Vagina (tissue), 2 donors: Measurements from ENCODE around the gene UPF3A.

ENCODE experiments used
- POLR2A ChIP-seq, 2 donors: fragments of 450-650 bp; IDR thresholded peaks; one replicate each; pipeline ENCODE4 v1.6.1; 2017; ENCODE audit warnings: antibody characterized with exemption in 2 of 2, mild to moderate bottlenecking in 2 of 2, moderate library complexity in 2 of 2
- POLR2AphosphoS5 ChIP-seq, 2 donors: sonication (generic); formaldehyde crosslinking; IDR thresholded peaks; one replicate each; pipeline ENCODE4 v1.9.0; 2017; ENCODE audit warnings: antibody characterized with exemption in 2 of 2, mild to moderate bottlenecking in 2 of 2, low read depth in 1 of 2; ENCODE audit not compliant: insufficient read depth in 1 of 2
- TF ChIP-seq, protein P1 (sequence below), 3 experiments: fragments of 450-650 bp in 2 of 3; fragments of 200-600 bp in 1 of 3; sonication (generic) in 1 of 3; IDR thresholded peaks; one replicate each; pipeline ENCODE4 v1.5.1; 2017 to 2019; ENCODE audit warnings: antibody characterized with exemption in 3 of 3, mild to moderate bottlenecking in 2 of 3, moderate library complexity in 2 of 3

DNA sequence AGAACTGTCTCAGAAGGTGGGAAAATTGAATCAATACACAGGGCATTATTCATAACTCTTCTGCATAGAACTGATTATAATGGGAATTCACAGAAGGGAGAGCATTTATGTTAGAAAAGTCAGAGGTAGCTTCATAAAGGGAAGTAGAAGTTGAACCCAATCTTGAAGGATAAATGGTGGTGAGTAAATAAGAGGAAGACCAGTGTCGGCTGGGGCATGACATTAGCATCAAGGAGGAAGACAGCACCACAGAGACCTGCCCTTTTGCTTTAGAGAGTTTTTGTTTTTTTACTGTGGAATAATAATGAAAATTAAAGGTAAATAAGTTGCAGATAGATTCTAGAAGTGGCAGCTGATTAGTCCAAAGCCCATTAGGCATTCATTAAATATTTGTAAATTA, 24.9 kb upstream of the UPF3A start:
- TF ChIP-seq, protein P1, sequence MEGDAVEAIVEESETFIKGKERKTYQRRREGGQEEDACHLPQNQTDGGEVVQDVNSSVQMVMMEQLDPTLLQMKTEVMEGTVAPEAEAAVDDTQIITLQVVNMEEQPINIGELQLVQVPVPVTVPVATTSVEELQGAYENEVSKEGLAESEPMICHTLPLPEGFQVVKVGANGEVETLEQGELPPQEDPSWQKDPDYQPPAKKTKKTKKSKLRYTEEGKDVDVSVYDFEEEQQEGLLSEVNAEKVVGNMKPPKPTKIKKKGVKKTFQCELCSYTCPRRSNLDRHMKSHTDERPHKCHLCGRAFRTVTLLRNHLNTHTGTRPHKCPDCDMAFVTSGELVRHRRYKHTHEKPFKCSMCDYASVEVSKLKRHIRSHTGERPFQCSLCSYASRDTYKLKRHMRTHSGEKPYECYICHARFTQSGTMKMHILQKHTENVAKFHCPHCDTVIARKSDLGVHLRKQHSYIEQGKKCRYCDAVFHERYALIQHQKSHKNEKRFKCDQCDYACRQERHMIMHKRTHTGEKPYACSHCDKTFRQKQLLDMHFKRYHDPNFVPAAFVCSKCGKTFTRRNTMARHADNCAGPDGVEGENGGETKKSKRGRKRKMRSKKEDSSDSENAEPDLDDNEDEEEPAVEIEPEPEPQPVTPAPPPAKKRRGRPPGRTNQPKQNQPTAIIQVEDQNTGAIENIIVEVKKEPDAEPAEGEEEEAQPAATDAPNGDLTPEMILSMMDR (IDR thresholded peaks at IDR 0.05): no peak
- TF ChIP-seq POLR2AphosphoS5 (IDR thresholded peaks at IDR 0.05; ENCODE audit: insufficient read depth in 1 of 2, low read depth in 1 of 2) (no peak), POLR2A (IDR thresholded peaks at IDR 0.05) (no peak)
